ENCODE results near the gene CHN1.

Gene CHN1

GRCh38 chr2:175009917-175010621, 4.9 kb upstream of the CHN1 start:
- ChIA-PET POLR2A (no interaction called here), CTCF (interaction anchor here (0.6 to 0.7 kb wide), 2 partner anchors 358 to 767 kb away, joined by 3 read pairs; no protein-coding TSS in a partner anchor)
- no peak for DNase-seq (ENCODE audit: extremely low spot score)
- TF ChIP-seq FOXK2 (IDR thresholded peaks at IDR 0.05), result no peak

- no peak for DNase-seq (ENCODE audit: extremely low spot score)
- no peak for TF ChIP-seq SP1 (IDR thresholded peaks at IDR 0.05)
- no peak for TF ChIP-seq SUZ12 (IDR thresholded peaks at IDR 0.05)
- no peak for TF ChIP-seq LEF1 (IDR thresholded peaks at IDR 0.05; ENCODE audit: borderline replicate concordance)
- TF ChIP-seq CTBP1 (IDR thresholded peaks at IDR 0.05; ENCODE audit: borderline replicate concordance), result no peak
- TF ChIP-seq ARNT (IDR thresholded peaks at IDR 0.05), result no peak
- no peak for TF ChIP-seq TARDBP (IDR thresholded peaks at IDR 0.05)
- TF ChIP-seq HDGF (IDR thresholded peaks at IDR 0.05; ENCODE audit: borderline replicate concordance), result no peak
- TF ChIP-seq FOXM1 (IDR thresholded peaks at IDR 0.05; ENCODE audit: borderline replicate concordance), result no peak
- no peak for TF ChIP-seq NFRKB (IDR thresholded peaks at IDR 0.05)
- TF ChIP-seq, protein P1, sequence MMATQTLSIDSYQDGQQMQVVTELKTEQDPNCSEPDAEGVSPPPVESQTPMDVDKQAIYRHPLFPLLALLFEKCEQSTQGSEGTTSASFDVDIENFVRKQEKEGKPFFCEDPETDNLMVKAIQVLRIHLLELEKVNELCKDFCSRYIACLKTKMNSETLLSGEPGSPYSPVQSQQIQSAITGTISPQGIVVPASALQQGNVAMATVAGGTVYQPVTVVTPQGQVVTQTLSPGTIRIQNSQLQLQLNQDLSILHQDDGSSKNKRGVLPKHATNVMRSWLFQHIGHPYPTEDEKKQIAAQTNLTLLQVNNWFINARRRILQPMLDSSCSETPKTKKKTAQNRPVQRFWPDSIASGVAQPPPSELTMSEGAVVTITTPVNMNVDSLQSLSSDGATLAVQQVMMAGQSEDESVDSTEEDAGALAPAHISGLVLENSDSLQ (IDR thresholded peaks at IDR 0.05), result no peak
- TF ChIP-seq FOXK2 (IDR thresholded peaks at IDR 0.05), result no peak
- no peak for TF ChIP-seq ELF4 (IDR thresholded peaks at IDR 0.05)
- TF ChIP-seq L3MBTL2 (conservative IDR thresholded peaks at IDR 0.05), result no peak
- TF ChIP-seq FOXA1 (IDR thresholded peaks at IDR 0.05), result no peak
- TF ChIP-seq BHLHE40 (IDR thresholded peaks at IDR 0.05; ENCODE audit: borderline replicate concordance), result no peak
- no peak for TF ChIP-seq ZNF384 (IDR thresholded peaks at IDR 0.05)
- CTCF ChIA-PET, result interaction anchor here (0.7 kb wide), 1 partner anchor 97 kb away, joined by 3 read pairs; no protein-coding TSS in a partner anchor
- POLR2A ChIA-PET, result no interaction called here
Measured at GRCh38 chr2:175008801-175009495, 3.8 kb upstream of the CHN1 start.

GRCh38 chr2:175008009-175008408, 2.8 kb upstream of the CHN1 start:
- TF ChIP-seq LEF1 (IDR thresholded peaks at IDR 0.05; ENCODE audit: borderline replicate concordance), result no peak
- TF ChIP-seq NFRKB (IDR thresholded peaks at IDR 0.05), result no peak
- no peak for TF ChIP-seq FOXA1 (IDR thresholded peaks at IDR 0.05)
- no peak for TF ChIP-seq CTBP1 (IDR thresholded peaks at IDR 0.05; ENCODE audit: borderline replicate concordance)
- no peak for TF ChIP-seq BHLHE40 (IDR thresholded peaks at IDR 0.05; ENCODE audit: borderline replicate concordance)
- TF ChIP-seq HDGF (IDR thresholded peaks at IDR 0.05; ENCODE audit: borderline replicate concordance), result no peak
- TF ChIP-seq ELF4 (IDR thresholded peaks at IDR 0.05), result no peak
- TF ChIP-seq FOXK2 (IDR thresholded peaks at IDR 0.05), result no peak
- no peak for TF ChIP-seq FOXM1 (IDR thresholded peaks at IDR 0.05; ENCODE audit: borderline replicate concordance)
- TF ChIP-seq, protein P1 (IDR thresholded peaks at IDR 0.05), result no peak
- TF ChIP-seq L3MBTL2 (conservative IDR thresholded peaks at IDR 0.05), result no peak
- TF ChIP-seq SUZ12 (IDR thresholded peaks at IDR 0.05), result no peak
- no peak for TF ChIP-seq TARDBP (IDR thresholded peaks at IDR 0.05)
- TF ChIP-seq SP1 (IDR thresholded peaks at IDR 0.05), result no peak
- TF ChIP-seq ARNT (IDR thresholded peaks at IDR 0.05), result no peak
- no peak for TF ChIP-seq ZNF384 (IDR thresholded peaks at IDR 0.05)
- CTCF ChIA-PET, result no interaction called here
- POLR2A ChIA-PET, result no interaction called here
- no peak for DNase-seq (ENCODE audit: extremely low spot score)

DNA sequence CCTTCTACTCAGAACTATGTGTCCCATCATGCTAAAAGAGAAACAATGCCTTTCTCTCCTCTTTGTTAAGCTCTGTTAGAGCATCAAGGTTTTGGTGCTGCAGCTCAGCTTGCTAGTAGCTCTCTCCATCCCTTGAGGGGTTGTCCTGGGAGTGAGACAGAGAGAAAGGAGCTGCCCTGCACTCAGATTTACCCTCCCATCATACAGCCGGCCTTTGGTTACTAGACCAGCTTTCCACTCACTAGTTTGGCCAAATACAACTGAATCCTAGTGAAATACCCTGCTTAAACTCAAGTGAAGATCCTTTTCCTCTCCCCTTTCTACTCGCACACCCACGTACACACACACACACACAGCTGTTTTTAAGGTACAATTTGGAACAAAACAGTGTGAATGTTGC, 2.3 kb upstream of the CHN1 start:
- POLR2A ChIA-PET, result no interaction called here
- TF ChIP-seq ARNT (IDR thresholded peaks at IDR 0.05) (no peak), CTBP1 (IDR thresholded peaks at IDR 0.05; ENCODE audit: borderline replicate concordance) (no peak)
- TF ChIP-seq, protein P1 (IDR thresholded peaks at IDR 0.05), result no peak
- DNase-seq (ENCODE audit: extremely low spot score), result no peak
- CTCF ChIA-PET, result interaction anchor here (0.6 kb wide), 1 partner anchor 308 kb away, joined by 4 read pairs; no protein-coding TSS in a partner anchor

GRCh38 chr2:175006281-175006680, 1.1 kb upstream of the CHN1 start:
- POLR2A ChIA-PET, result no interaction called here
- CTCF ChIA-PET, result no interaction called here
- no peak for TF ChIP-seq ELF4 (IDR thresholded peaks at IDR 0.05)
- TF ChIP-seq, protein P1 (IDR thresholded peaks at IDR 0.05), result no peak
- no peak for TF ChIP-seq FOXA1 (IDR thresholded peaks at IDR 0.05)
- TF ChIP-seq FOXK2 (IDR thresholded peaks at IDR 0.05), result no peak
- no peak for TF ChIP-seq SUZ12 (IDR thresholded peaks at IDR 0.05)
- TF ChIP-seq HDGF (IDR thresholded peaks at IDR 0.05; ENCODE audit: borderline replicate concordance), result no peak
- DNase-seq (ENCODE audit: extremely low spot score), result no peak
